ENCODE data around the gene ARNT2. TPM values are rescaled to one million over a fixed set of nuclear protein-coding genes. Genes with fewer than 3 reads are reported as not detected.

ARNT2 gene
- total and polyA plus RNA-seq, 2 of the 13 experiments (the other 11 are each of a cell fraction or from before 2014, with no cell fraction given), result 0.69 to 1.7 TPM

- no TSS peak for BruUV-seq (replicated peaks)
- no peaks in the 10 kb centered on the region for H3K27me3 ChIP-seq (ENCODE audit: control insufficient read depth in 1 of 2, insufficient read depth in 2 of 2, low read length in 2 of 2)
- H3K4me1 ChIP-seq (ENCODE audit: insufficient read depth, low read length), result no peaks in the 10 kb centered on the region; the same call in 1 of the 2 replicates
- no peak overlapping the region for H3K4me2 ChIP-seq (ENCODE audit: low read depth, low read length)
- TF ChIP-seq NFE2L1 (CRISPR knock-in tag; IDR thresholded peaks at IDR 0.05; ENCODE audit: borderline replicate concordance) (no peak), GMEB2 (CRISPR knock-in tag; IDR thresholded peaks at IDR 0.05; ENCODE audit: low read depth) (no peak), NFIB (CRISPR knock-in tag; IDR thresholded peaks at IDR 0.05; ENCODE audit: borderline replicate concordance) (no peak), KAT2B (IDR thresholded peaks at IDR 0.05; ENCODE audit: borderline replicate concordance, low read depth, low read length) (no peak), SMAD3 (CRISPR knock-in tag; IDR thresholded peaks at IDR 0.05) (no peak), DNMT3B (CRISPR knock-in tag; conservative IDR thresholded peaks at IDR 0.05) (no peak), ZMAT5 (CRISPR knock-in tag; IDR thresholded peaks at IDR 0.05; ENCODE audit: borderline replicate concordance, low read depth) (no peak), ZNF264 (CRISPR knock-in tag; IDR thresholded peaks at IDR 0.05) (no peak), RXRA (CRISPR knock-in tag; IDR thresholded peaks at IDR 0.05) (no peak), KDM4B (CRISPR knock-in tag; IDR thresholded peaks at IDR 0.05) (no peak), ZFP91 (CRISPR knock-in tag; IDR thresholded peaks at IDR 0.05; ENCODE audit: borderline replicate concordance) (no peak), ZNF484 (CRISPR knock-in tag; IDR thresholded peaks at IDR 0.05; ENCODE audit: borderline replicate concordance, low read depth) (no peak), MIXL1 (CRISPR knock-in tag; IDR thresholded peaks at IDR 0.05) (no peak), ZMYM4 (CRISPR knock-in tag; IDR thresholded peaks at IDR 0.05) (no peak), GLI4 (CRISPR knock-in tag; IDR thresholded peaks at IDR 0.05; ENCODE audit: borderline replicate concordance) (no peak), THAP11 (CRISPR knock-in tag; IDR thresholded peaks at IDR 0.05) (no peak), GRHL1 (CRISPR knock-in tag; conservative IDR thresholded peaks at IDR 0.05) (no peak), POLR2AphosphoS2 (IDR thresholded peaks at IDR 0.05; ENCODE audit: low read depth, low read length) (no peak), ZNF558 (CRISPR knock-in tag; IDR thresholded peaks at IDR 0.05; ENCODE audit: borderline replicate concordance) (no peak), ZNF235 (CRISPR knock-in tag; IDR thresholded peaks at IDR 0.05; ENCODE audit: borderline replicate concordance) (no peak)
- POLR2A ChIA-PET, result no interaction called here
- intact Hi-C loops (cut with micrococcal nuclease; ENCODE audit: unreplicated experiment) (no loop called here), in situ Hi-C loops (cut with HindIII; ENCODE audit: extremely low pct_ligation_motif_present, low pct_unique_long_range_greater_than_20kb) (no loop called here)
- H3K36me3 ChIP-seq (replicated peaks in 1 of 2; ENCODE audit: control insufficient read depth in 1 of 2, insufficient read depth in 2 of 2, low read length in 2 of 2), result no peaks in the 10 kb centered on the region
- H3K79me2 ChIP-seq (ENCODE audit: insufficient read depth, low read length), result no peaks in the 10 kb centered on the region
- no peak overlapping the region for H3K27ac ChIP-seq (ENCODE audit: extremely low read length, insufficient read depth, low read length)
- no peak for FAIRE-seq
- H3K9ac ChIP-seq (ENCODE audit: insufficient read depth, low read depth, low read length), result no peak overlapping the region
- no peaks in the 10 kb centered on the region for H4K20me1 ChIP-seq (ENCODE audit: insufficient read depth, low read length)
- no peak for DNase-seq (ENCODE audit: low spot score)
- H3K9me3 ChIP-seq (ENCODE audit: low read length), result no peaks in the 10 kb centered on the region
- CTCF ChIA-PET (ENCODE audit: low intra/inter-chr PET ratio, low total read pairs), result no interaction called here
- WGBS (ENCODE audit: low lambda C conversion rate), result 29% methylated on average over 3 of the region's 3 CpGs
- H2AFZ ChIP-seq (ENCODE audit: low read length), result no peak overlapping the region
- H3K4me3 ChIP-seq (replicated peaks in 1 of 3; ENCODE audit: insufficient read depth in 1 of 3, low read depth in 2 of 3, low read length in 3 of 3), result no peak overlapping the region
- ATAC-seq, result no peak
Measured at GRCh38 chr15:80549654-80550053, 145.5 kb downstream of the ARNT2 start.

Measured in HepG2 (cell line).